ENCODE measurements around the gene OGDH.

DNA sequence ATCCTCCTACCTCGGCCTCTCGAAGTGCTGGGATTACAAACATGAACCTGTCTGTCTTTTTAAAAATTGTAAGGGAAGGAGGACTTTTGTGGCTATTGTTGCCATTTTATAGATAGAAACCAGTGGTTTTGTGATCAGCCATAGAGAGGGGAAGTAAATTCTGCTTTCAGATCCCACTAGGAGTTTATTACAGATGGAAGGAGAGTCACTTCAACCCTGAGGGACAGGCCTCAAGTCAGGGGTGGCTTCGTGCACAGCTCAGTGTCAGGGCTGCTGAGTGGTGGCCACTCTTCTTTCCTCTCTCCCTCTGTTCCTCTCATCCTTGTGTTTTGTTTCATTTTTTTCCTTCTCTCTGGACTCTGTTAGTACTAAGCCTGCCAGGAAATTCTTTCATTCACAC is 60.8 kb downstream of the OGDH start:
- TF ChIP-seq, protein P1, sequence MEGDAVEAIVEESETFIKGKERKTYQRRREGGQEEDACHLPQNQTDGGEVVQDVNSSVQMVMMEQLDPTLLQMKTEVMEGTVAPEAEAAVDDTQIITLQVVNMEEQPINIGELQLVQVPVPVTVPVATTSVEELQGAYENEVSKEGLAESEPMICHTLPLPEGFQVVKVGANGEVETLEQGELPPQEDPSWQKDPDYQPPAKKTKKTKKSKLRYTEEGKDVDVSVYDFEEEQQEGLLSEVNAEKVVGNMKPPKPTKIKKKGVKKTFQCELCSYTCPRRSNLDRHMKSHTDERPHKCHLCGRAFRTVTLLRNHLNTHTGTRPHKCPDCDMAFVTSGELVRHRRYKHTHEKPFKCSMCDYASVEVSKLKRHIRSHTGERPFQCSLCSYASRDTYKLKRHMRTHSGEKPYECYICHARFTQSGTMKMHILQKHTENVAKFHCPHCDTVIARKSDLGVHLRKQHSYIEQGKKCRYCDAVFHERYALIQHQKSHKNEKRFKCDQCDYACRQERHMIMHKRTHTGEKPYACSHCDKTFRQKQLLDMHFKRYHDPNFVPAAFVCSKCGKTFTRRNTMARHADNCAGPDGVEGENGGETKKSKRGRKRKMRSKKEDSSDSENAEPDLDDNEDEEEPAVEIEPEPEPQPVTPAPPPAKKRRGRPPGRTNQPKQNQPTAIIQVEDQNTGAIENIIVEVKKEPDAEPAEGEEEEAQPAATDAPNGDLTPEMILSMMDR (conservative IDR thresholded peaks at IDR 0.05) = no peak
- TF ChIP-seq ZFX (IDR thresholded peaks at IDR 0.05) = no peak
